CD4-positive, alpha-beta T cell treated with Interleukin-4 for 1 hour (primary cell): ENCODE measurements around the gene TRA2A.
A peak's percentile ranks its signal among the peaks of the same experiment; 100 is the strongest.
"Not testable (repeated sequence)": the region's sequence is repeated elsewhere in the genome, so short reads cannot be mapped to it uniquely, and the experiment has no call there.

ENCODE experiments used
- DNase-seq, 2 donors: peaks; one replicate each; pipeline ENCODE4 v3.0.0-alpha.2; 2020 to 2022

Gene TRA2A

DNA sequence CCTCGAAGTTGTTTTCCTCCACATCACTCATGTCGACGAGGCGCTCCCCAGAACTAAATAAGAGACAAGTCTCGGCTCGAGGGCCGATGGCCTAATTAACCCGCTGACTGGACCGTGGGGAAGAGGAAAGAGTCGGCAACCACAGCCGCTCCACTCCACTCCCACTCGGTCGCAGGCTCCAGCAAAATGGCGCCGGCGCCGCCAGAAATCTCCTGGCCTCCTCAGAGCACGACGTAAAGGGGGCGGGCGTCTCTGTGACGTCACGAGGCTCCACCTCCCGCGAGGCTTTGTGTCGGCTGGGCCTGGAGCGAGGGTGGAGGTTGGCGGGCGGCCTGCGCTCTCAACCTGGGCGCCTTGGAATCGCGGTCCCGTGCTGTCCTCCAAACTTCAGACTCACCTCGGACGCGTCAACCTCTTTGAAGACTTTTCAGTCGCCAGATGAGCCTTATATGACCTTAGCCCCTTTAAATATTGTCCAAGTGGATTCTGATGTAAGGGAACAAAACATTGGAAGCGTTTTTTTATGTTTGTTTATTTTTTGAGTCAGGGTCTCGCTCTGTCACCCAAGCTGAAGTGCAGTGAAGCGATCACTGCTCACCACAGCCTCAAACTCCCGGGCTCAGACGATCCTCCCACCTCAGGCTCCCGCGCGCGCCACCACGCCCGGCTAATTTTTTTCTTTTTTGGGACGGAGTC lies at the start of gene TRA2A:
TRA2A (minus strand) TSS at position 188 of the 696 bp plus-strand sequence; CDS start at position 31, 157 bp downstream.
- peak; percentile 96 for DNase-seq

DNA sequence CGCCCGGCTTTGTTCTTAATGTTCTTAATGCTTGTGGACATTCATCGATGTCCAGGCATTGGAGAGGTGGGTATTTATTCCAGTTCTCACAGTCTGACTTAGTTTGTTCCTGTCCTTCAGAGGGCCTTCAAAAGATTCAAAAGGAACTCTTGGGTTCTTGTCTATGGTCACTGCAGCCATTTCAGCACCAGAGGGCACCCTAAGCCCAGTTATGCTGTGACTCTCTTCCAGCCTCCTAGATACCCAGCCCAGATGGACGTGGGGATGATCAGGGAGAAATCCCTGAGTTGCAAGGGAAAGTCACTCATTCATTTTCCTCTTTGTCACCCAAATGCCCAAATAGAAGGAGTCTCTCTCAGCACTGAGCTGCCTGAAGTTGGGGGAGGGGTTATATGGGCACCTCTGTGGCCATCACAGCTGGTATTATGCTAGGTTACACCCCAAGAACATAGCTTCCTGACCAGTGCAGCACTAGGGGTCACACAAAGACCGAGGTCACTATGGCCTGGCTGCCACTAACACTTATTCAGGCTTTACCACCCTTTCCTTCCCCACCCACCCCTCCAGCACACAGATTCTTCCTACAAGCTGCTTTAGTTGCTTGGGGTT lies 38.9 kb upstream of the TRA2A start:
- peak; percentile 68 to 74 for DNase-seq

DNA sequence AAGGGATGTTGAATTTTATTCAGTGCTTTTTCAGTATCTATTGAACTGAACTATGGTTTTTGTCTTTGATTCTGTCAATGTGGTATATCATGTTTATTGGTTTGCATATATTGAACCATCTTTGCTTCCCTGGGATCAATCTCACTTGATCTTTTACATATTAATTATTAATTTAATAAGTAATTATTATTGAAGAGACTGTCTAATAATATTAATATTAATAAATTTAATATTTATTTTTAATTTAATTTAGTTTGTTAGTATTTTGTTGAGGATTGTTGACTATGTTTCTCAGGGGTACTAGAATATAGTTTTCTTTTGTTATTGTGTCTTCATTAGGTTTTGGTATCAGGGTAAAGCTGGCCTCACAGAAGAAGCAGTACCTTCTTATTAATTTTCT lies 26.5 kb upstream of the TRA2A start:
- no peak for DNase-seq

DNA sequence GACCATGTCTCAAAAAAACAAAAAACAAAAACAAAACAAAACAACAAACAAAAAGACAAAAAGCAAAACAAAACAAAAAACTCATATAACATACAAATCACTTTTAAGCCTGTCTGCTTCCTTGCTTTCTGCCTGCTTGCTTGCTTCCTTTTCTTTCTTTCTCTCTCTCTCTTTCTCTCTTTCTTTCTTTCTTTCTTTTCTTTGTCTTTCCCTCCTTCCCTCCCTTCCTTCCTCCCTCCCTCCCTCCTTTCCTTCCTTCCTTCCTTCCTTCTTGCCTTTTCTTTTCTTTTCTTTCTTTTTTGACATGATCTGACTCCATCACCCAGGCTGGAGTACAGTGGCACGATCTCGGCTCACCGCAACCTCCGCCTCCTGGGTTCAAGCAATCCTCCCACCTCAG lies 15.9 kb upstream of the TRA2A start:
- no peak for DNase-seq

DNA sequence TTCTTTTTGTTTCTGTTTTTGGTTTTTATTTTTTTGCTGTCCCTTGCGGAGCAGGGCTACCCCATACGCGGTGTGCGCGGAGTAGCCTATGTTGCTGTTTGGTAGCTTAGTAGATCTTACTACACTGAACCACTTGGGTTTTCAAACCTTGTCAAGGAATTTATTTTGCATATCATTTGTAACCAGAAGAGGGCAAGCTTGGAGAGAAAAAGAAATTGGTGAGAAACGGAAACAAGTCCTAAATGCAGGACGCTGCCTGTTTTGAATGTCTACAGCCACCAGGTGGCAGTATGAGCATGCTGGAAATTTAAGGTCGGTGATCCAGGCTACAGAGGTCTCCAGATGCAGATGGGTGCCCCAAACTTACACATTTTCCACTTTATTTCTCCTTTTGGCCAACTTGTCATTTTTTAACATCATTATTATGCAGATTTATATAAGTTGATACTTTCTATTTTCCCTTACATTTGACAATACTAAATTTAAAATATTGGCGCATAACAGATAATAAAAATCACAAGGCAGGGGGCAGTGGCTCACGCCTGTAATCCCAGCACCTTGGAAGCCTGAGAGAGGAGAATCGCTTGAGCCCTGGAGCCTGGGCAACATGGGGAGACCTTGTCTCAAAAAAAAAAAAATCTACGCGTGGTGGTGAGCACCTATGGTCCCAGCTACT lies 15.3 kb upstream of the TRA2A start:
- DNase-seq = peak; percentile 87 to 90

DNA sequence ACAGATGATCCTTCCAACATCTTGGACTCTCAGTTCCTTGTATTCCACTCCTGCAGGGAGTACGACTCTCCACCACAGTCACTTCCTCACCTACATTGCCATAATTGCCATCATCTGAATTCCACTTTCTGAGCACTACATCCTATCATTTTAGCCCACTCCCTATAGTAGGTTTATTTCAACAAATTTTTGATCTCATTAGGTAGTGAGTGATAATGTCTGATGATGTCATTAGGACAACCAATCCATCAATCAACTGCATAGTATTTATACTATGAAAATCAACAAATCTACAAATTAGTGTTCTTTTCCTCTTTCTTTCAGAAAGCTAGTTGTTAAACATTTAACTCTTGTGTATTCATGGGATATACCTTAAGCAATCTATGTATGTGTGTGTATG lies 13.7 kb upstream of the TRA2A start:
- DNase-seq = no peak

DNA sequence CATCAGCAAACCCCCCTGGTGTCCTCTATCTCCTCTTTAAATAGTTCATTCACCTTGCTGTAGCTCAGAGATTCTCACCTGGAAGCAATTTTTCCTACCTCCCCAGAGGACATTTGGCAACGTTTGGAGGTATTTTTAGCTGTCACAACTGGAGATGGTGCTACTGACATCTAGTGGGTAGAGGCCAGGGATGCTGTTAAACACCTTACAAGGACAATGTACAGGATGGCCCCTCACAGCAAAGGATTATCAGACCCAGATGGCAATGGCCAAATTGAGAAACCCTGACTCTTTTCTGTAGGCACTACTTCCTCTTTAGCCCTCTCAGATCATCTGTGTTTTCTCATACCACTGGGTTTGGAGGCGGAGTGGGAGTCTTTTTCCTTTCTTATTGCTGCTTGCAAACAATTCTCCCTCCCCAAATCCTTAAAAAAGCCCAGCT lies 13.2 kb upstream of the TRA2A start:
- peak; percentile 18 to 21 for DNase-seq

DNA sequence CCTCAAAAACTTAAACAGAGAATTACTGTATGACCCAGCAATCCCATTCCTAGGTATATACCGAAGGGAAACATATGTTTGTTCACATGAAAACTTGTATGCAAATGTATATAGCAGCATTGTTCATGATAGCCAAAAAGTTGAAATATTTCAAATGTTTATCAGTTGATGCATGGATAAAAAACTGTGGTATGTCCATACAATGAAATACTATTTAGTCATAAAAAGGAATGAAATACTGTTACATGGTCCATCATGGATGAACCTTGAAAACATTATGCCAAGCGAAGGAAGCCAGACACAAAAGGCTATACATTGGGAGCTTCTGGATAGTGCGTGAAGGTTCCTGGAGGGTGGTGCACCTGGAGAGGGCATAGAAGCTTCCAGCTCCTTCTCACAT lies 11.0 kb upstream of the TRA2A start:
- DNase-seq = no peak

DNA sequence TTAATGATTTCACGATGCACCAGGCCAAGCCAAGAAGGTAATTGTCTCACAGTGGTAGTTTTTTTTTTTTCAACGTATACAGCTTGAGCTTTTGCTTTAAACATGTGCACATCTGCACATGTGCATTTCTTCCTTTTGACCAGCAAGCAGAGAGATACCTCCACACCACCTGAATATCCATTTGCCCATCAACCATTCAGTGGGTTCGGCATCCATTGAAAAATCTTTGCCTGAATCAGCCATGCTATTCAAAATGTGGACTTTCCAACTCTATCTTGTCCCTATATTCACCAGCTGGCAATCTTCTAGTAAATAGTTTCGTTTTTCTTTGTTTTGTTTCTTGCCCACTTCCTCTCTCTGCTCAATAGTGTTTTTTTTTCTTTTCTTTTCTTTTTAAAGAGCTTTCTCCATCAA lies 7.7 kb upstream of the TRA2A start:
- peak in 1 of 2 donors; percentile 51 for DNase-seq

DNA sequence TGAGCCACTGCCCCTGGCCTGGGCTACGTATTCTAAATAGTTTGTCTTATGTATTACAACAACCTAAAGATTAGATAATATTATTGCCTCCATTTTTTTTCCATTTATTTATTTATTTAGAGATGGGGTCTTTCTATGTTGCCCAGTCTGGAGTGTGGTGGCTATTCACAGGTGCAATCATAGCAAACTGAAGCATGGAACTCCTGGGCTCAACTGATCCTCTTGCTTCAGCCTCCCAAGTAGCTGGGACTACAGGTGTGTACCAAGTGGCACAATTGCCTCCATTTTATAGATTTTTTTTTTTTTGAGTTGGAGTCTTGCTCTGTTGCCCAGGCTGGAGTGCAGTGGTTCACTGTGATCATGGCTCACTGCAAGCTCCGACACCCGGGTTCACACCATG lies 6.5 kb upstream of the TRA2A start:
- DNase-seq = no peak

DNA sequence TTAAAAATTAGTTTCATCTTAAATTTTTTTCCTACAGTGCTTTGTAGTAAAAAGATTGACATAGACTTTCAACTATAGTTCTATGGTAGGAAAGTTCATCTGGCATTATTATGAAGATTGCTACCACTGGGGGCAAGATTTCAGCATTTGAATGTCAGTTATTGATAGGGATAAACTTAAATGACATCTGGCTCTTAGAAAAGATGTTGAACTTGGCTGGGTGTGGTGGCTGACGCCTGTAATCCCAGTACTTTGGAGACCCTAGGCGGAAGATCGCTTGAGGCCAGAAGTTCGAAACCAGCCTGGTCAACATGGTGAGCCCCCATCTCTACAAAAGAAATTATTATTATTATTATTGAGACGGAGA lies 1.4 kb upstream of the TRA2A start:
- no peak for DNase-seq

DNA sequence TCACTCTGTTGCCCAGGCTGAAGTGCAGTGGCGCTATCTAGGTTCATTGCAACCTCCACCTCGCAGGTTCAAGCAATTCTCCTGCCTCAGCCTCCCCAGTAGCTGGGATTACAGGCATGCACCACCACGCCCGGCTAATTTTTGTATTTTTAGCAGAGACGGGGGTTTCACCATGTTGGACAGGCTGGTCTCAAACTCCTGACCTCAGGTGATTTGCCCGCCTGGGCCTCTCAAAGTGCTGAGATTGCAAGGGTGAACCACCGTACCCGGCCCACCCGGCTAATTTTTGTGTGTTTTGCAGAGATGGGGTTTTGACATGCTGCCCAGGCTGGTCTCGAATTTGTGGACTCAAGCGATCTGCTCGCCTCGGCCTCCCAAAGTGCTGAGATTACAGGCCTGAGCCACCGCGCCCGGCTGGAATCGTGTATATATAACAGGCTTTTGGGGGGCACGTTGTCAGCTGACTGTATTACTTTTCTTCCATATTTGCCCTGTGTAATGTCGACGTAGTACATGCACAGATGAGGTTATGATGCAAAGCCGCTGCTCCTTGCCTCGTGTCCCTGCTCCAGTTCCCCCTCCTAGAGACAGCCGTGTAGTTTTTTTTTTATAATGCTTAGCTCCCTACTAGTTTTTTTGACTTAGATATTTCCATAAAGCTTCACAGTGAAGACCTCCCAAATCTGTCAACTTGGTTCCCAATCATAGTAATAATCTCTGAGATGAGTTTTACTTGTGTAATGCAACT lies 883 bp upstream of the TRA2A start:
- DNase-seq = no peak

DNA sequence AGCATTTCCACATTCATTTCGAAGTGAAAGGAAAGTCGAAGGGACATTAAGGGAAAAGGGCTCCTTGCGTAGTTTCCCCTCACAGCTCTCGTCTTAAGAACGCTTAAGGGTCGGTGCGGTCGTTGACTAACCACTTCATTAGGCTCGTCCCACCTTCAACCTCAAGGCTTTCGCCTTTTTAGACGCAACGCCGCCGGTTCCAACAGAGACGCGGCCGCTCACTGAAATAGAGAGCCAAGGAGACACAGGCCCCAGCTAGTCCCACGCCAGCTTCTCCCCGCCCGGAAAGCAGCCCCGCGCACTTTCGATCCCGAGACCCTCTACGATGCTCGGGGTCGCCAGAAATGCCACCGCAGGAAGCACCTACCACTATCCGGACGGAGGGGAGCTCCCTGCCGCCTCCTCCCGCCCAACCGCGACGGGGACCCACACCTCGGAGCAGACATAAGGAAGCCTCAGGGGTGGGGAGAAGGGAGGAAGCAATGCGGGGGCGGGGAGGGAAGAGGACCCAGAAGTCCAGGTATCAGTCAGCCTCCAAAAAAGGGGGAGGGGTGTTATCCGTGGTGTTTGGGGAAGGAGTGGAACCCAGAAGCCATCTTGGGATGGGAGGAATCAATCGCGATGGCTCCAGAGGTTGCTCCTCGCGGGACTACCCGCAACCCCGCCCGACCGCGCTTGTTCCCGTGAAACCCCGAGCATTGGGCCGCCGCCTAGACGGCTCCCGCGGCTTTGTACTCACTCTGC lies 559 bp downstream of the TRA2A start:
- DNase-seq = peak; percentile 55 to 65

DNA sequence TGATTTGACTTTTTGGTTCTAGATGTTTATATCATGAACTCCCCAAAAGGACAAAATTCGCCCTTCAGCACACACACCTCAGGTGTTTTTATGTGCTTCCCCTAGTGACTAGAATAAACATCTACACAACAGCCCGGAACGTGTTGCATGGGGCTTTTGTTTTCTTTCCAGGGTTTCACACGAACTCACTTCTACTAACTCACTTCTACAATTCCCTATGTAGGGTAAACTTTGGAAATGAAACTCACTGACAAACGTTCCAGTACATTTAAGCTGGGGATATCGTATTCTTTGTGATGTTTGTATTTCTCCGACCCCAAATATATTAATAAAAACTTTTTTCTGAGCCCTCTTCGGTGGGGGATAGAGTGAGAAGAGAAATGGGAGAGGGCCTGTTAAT lies 1.4 kb downstream of the TRA2A start:
- DNase-seq = peak; percentile 70 to 76

DNA sequence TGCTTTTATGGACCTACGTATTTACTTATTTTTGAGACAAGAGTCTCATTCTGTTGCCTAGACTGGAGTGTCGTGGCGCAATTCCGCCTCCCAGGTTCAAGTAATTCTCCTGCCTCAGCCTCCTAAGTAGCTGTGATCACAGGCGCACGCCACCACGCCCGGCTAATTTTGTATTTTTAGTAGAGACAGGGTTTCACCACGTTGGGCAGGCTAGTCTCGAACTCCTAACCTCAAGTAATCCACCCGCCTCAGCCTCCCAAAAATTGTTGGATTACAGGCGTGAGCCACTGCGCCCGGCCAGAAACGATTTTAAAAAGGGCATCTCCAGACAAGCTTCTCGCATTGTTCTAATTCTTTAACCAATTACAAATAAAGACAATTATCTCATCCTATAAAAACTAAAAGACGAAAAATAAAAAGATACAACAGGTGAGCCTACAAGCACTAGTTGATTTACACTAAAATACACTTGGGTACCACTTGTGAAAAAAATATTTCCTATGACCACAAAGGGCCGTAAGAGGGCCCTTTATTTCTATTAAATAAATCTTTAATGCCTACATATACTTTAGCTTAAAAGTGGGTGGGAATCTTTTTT lies 2.4 kb downstream of the TRA2A start:
- DNase-seq = peak in 1 of 2 donors; percentile 6

DNA sequence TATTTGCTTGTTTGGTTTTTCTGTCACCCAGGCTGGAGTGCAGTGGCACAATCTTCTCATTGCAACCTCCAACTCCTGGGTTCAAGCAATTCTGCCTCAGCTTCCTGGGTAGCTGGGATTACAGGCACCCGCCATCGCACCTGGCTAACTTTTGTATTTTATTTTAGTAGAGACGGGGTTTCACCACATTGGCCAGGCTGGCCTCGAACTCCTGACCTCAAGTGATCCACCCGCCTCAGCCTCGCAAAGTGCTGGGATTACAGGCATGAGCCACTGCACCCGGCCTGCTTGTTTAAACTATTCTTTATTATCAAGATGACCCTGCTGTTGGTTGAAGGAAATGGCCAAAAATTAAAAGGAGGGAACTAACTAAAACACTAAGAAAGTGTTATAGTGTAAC lies 6.2 kb downstream of the TRA2A start:
- DNase-seq = not testable (repeated sequence)

DNA sequence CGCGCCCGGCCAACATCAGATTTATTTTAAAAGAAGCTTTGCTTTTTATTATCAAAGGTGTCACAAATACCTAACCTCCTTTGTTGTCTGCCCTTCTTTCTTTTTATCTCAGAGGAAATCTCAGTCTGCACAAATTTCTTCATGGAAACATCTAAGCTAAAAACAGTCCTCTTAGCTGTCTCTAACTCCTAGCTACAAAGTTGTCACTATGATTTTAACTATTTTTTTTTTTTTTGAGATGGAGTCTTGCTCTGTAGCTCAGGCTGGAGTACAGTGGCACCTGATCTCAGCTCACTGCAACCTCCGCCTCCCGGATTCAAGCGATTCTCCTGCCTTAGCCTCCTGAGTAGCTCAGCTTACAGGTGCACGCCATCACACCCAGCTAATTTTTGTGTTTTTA lies 7.3 kb downstream of the TRA2A start:
- DNase-seq = no peak

DNA sequence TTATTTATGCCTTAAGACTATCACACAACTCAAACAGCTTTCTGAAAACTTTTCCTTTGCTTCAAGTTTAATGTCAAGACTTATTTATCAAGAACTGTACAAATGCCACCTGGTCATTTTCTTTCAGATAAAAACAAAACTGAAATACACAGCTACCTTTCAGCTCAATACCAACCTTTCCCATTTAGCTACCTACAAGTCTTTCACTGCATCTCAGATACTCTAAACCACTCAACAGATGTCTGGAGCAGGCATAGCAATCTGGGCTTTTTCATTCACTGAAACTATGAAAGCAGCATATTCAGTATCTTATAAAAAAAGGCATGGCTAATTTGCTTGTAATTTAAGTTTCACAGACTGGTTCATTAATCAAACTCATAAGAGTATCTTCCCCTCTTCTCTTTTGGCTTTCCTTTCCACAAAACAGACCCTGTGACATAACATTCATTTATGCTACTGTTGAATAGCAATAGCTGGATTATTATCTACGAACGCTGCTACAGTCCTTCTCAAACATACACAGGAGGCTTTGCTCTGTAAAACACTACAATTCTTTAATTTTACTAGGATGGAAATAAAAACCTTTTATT lies 8.2 kb downstream of the TRA2A start:
- DNase-seq = no peak

DNA sequence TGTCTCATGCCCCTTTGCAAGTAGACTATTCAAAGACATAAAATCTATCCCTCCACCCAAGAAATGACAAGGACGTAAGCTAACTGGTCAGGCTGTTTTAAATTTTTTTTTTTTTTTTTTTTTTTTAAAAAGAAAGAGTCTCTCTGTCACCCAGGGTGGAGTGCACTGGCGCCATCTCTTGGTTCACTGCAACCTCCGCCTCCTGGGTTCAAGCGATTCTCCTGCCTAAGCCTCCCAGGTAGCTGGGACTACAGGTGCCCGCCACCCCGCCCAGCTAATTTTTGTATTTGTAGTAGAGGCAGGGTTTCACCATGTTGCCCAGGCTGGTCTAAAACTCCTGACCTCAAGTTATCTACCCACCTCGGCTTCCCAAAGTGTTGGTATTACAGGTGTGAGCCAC lies 11.2 kb downstream of the TRA2A start:
- no peak for DNase-seq

DNA sequence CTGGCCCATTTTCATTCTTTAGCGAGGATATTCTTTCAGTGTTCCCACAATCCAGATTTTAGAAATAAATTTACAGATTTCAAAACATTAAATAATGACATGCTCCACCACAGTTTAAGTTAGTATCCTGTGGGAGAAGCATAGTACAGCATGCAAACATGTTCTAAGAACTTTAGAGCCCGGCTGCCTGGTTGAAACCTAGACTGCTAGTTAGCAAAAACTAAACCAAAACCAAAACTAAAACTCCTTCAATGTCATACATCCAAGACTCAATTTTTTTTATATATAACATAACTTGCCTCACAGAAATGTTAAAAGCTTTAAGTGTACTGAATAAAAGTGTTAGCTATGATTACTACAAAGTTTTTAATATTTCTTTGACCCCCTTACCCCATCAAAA lies 17.0 kb downstream of the TRA2A start:
- no peak for DNase-seq

DNA sequence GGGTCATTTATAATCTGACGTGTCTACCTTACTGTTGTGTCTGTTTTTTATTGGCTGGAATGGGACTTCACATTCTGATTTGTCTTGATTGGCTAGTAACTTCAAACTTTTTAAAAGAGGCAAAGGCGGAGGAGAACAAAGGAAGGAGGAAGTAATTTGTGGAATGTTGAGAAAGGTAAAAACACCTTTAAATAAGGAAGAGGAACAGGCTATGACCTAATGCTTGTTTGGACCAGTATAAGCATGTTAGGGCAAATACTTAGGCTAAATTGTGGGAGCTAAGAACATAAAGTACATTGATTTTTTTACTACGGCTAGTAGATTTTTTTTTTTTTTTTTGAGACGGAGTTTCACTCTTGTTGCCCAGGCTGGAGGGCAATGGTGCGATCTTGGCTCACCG lies 18.0 kb downstream of the TRA2A start:
- DNase-seq = not testable (repeated sequence)

DNA sequence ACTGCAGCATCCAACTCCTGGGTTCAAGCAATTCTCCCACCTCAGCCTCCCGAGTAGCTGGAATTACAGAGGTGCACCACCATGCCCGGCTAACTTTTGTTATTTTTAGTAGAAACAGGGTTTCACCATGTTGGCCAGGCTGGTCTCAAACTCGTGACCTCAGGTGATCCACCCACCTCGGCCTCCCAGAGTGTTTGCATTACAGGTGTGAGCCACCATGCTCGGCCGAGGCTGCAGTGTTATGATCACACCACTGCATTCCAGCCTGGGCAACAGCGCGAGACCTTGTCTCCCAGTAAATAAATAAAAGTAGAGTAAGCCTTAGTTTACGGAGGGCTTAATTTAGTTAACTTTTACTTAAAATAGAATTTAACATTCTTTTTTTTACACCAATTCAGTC lies 37.8 kb downstream of the TRA2A start:
- DNase-seq = no peak
